HG03280 (cell line): ENCODE results near the gene PRSS38.

ENCODE experiments used
- ATAC-seq: cut with Tn5 transposase; IDR thresholded peaks from one replicate; pipeline ENCODE4 v1.9.1; 2021; ENCODE audit warnings: mild to moderate bottlenecking, moderate library complexity; ENCODE audit not compliant: unreplicated experiment

Gene PRSS38

DNA sequence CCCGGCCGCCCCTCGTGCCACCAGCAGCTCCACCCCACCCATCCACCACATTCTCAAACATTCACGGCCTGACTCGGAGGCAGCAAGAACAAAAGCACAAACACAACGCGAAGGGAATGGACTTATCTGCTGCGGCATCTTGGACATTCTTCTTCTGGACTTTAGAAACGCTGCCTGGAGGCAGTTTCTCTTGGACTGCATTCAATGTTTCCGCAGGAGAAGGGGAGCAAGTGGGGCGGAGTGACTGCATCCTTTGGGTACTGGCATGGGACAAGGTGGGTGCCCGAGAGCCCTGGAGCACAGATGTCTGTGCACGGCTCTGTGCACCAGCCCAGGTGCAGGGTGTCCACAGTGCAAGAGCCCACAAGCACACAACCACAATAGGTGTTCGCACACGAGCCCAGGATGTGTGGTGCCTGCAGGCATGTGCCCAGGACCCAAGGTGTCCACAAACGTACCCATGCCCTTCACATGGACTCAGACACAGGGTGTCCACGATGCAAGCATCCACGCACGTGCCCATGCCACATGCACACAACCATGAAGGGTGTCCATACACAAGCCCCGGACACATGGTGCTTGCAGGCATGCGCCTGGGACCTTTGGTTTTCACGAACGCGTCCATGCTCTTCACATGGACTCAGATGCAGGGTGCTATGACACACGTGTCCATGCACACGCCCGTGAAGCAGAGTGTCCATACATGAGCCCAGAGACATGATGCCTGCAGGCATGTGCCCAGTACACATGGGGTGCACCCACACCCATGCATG, 78.7 kb downstream of the PRSS38 start:
- no peak for ATAC-seq

- ATAC-seq: no peak
Observed at GRCh38 chr1:227894831-227895451, 79.5 kb downstream of the PRSS38 start.
